ENCODE data around the gene DMRT2.

- no peak for TF ChIP-seq CTCF (IDR thresholded peaks at IDR 0.05)
- TF ChIP-seq POLR2A (IDR thresholded peaks at IDR 0.05) = no peak
Observed at GRCh38 chr9:1050125-1050895, at the start of gene DMRT2.
